Astrocyte (in vitro differentiated cells and primary cell): Measurements from ENCODE around the gene GNE.

Source experiments
- CTCF ChIP-seq: IDR thresholded peaks from 2 replicates; pipeline ENCODE4 v1.5.1; 2011; ENCODE audit warnings: low read depth, mild to moderate bottlenecking, inconsistent platforms, low read length, moderate library complexity; ENCODE audit not compliant: insufficient read depth
- EZH2 ChIP-seq: IDR thresholded peaks from 2 replicates; pipeline ENCODE4 v1.6.1; 2012; ENCODE audit warnings: mild to moderate bottlenecking, low read length, inconsistent platforms; ENCODE audit not compliant: insufficient read depth

GRCh38 chr9:36282275-36282674 is 24.0 kb upstream of the GNE start:
- no peak for TF ChIP-seq CTCF
- TF ChIP-seq EZH2, result no peak
